Neural progenitor cell (in vitro differentiated cells): ENCODE results near the gene LSP1.

Experiments used
- EZH2 ChIP-seq: fragments of 200-600 bp; sonication (generic); IDR thresholded peaks from 2 replicates; pipeline ENCODE4 v1.6.1; 2017; ENCODE audit warnings: antibody characterized with exemption, mild to moderate bottlenecking, moderate library complexity
- EZH2phosphoT487 ChIP-seq: fragments of 200-600 bp; sonication (generic); IDR thresholded peaks from 2 replicates; pipeline ENCODE4 v1.6.1; 2017; ENCODE audit warnings: antibody characterized with exemption
- TF ChIP-seq, protein P1 (sequence below): fragments of 200-600 bp; sonication (generic); IDR thresholded peaks from 2 replicates; pipeline ENCODE4 v1.5.1; 2017; ENCODE audit warnings: antibody characterized with exemption, mild to moderate bottlenecking

DNA sequence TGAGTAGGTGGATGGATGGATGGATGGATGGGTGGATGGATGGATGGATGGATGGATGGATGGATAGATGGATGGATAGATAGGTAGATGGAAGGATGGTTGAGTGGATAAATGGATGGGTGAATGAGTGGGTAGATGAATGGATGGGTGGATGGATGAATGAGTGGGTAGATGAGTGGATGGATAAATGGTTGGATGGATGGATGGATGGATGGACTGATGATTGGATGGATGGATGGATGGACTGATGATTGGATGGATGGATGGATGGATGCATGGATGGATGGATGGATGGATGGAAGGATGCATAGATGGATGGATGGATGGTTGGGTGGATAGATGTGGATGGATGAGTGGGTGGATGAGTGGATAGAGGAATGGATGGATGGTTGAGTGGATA lies 31.3 kb upstream of the LSP1 start:
- no peak for TF ChIP-seq EZH2
- TF ChIP-seq, protein P1, sequence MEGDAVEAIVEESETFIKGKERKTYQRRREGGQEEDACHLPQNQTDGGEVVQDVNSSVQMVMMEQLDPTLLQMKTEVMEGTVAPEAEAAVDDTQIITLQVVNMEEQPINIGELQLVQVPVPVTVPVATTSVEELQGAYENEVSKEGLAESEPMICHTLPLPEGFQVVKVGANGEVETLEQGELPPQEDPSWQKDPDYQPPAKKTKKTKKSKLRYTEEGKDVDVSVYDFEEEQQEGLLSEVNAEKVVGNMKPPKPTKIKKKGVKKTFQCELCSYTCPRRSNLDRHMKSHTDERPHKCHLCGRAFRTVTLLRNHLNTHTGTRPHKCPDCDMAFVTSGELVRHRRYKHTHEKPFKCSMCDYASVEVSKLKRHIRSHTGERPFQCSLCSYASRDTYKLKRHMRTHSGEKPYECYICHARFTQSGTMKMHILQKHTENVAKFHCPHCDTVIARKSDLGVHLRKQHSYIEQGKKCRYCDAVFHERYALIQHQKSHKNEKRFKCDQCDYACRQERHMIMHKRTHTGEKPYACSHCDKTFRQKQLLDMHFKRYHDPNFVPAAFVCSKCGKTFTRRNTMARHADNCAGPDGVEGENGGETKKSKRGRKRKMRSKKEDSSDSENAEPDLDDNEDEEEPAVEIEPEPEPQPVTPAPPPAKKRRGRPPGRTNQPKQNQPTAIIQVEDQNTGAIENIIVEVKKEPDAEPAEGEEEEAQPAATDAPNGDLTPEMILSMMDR = no peak
- no peak for TF ChIP-seq EZH2phosphoT487
